GM12875 (cell line): ENCODE data around the gene TCIRG1.
A peak's percentile ranks its signal among the peaks of the same experiment; 100 is the strongest.
"Not testable (repeated sequence)": the region's sequence is repeated elsewhere in the genome, so short reads cannot be mapped to it uniquely, and the experiment has no call there.

Source experiments
- H3K4me3 ChIP-seq: one replicate; pipeline ENCODE4 v1.5.1; 2011; ENCODE audit warnings: low read depth, low read length, control low read depth
- CTCF ChIP-seq: IDR thresholded peaks from 2 replicates; pipeline ENCODE4 v1.5.1; 2011; ENCODE audit warnings: low read depth, mild to moderate bottlenecking, control low read depth, inconsistent platforms, low read length, moderate library complexity, borderline replicate concordance; ENCODE audit not compliant: insufficient read depth

Gene TCIRG1

GRCh38 chr11:68038718-68039525, at the start of gene TCIRG1:
TSS of gene TCIRG1 (plus strand) at chr11:68039025. CDS start at chr11:68041272, 2,247 bp downstream.
- no peak for TF ChIP-seq CTCF
- peak within 1 kb of the TSS; percentile 92 for H3K4me3 ChIP-seq

GRCh38 chr11:67990546-67991346, 48.1 kb upstream of the TCIRG1 start:
- not testable (repeated sequence) for H3K4me3 ChIP-seq

GRCh38 chr11:67991347-67992121, 47.3 kb upstream of the TCIRG1 start:
- H3K4me3 ChIP-seq: not testable (repeated sequence)

- TF ChIP-seq CTCF: peak; percentile 62; the same call in 1 of the 2 replicates
- not testable (repeated sequence) for H3K4me3 ChIP-seq
These were observed 45.0 kb upstream of the TCIRG1 start for GRCh38 chr11:67993821-67994220.

GRCh38 chr11:67994387-67994786, 44.4 kb upstream of the TCIRG1 start:
- not testable (repeated sequence) for H3K4me3 ChIP-seq

GRCh38 chr11:67995129-67995528, 43.7 kb upstream of the TCIRG1 start:
- not testable (repeated sequence) for H3K4me3 ChIP-seq

GRCh38 chr11:67995579-67995978, 43.2 kb upstream of the TCIRG1 start:
- not testable (repeated sequence) for H3K4me3 ChIP-seq

GRCh38 chr11:67996051-67996450, 42.8 kb upstream of the TCIRG1 start:
- TF ChIP-seq CTCF: no peak
- no peak overlapping the region for H3K4me3 ChIP-seq

GRCh38 chr11:67996622-67997474, 42.0 kb upstream of the TCIRG1 start:
- H3K4me3 ChIP-seq: no peak overlapping the region
- no peak for TF ChIP-seq CTCF
